H1 (cell line): ENCODE data around the gene TBC1D2B. TPM values are rescaled to one million over a fixed set of nuclear protein-coding genes. Genes with fewer than 3 reads are reported as not detected.

Experiments used
- BACH1 ChIP-seq: IDR thresholded peaks from 2 replicates; pipeline ENCODE4 v1.6.1; 2012; ENCODE audit warnings: low read length, improper control_type of control experiment
- CTBP2 ChIP-seq: IDR thresholded peaks from 2 replicates; pipeline ENCODE4 v1.7.0; 2011; ENCODE audit warnings: borderline replicate concordance, mild to moderate bottlenecking, moderate library complexity, mixed read lengths, low read length; ENCODE audit not compliant: insufficient read depth, insufficient read length
- RBBP5 ChIP-seq: IDR thresholded peaks from 2 replicates; pipeline ENCODE4 v1.7.1; 2012; ENCODE audit warnings: low read depth, mild to moderate bottlenecking, inconsistent platforms, low read length, moderate library complexity, borderline replicate concordance
- polyA plus RNA-seq, 7 experiments: library from polyadenylated mRNA; depleted of rRNA in 3 of 7; stranded (reverse) in 5 of 7; unstranded in 2 of 7; fragments of >200 nt in 5 of 7; fragments of 200-250 nt in 2 of 7; gene quantifications; 1 replicate in 5 of 7; 2 replicates in 1 of 7; 4 replicates in 1 of 7; pipeline versions ENCODE4 v1.2.1 to v1.2.3, GENCODE V29; 2011 to 2013; ENCODE audit warnings: missing spikeins in 2 of 7, mixed read lengths in 2 of 7
- total RNA-seq: library from RNA; stranded (reverse); fragmentation: NEBNext Ultra II Directional; extraction: Animal tissue kit (Norgen Biotek cat#: 25700); gene quantifications from 2 replicates; pipeline ENCODE4 v1.2.1, GENCODE V29; 2021
- TF ChIP-seq, protein P1 (sequence below): fragments of 300-600 bp; sonication (generic); IDR thresholded peaks from 2 replicates; pipeline ENCODE4 v1.7.1; 2012; ENCODE audit warnings: low read length, moderate library complexity, mild to moderate bottlenecking, inconsistent platforms; ENCODE audit not compliant: insufficient replicate concordance
- TF ChIP-seq, protein P2 (sequence below): IDR thresholded peaks from 2 replicates; pipeline ENCODE4 v1.6.1; 2011; ENCODE audit warnings: low read length, improper control_type of control experiment

The TBC1D2B gene
- total and polyA plus RNA-seq, 2 of the 8 experiments (the other 6 are each of a cell fraction or from before 2014, with no cell fraction given) = 11.9 to 19.5 TPM

DNA sequence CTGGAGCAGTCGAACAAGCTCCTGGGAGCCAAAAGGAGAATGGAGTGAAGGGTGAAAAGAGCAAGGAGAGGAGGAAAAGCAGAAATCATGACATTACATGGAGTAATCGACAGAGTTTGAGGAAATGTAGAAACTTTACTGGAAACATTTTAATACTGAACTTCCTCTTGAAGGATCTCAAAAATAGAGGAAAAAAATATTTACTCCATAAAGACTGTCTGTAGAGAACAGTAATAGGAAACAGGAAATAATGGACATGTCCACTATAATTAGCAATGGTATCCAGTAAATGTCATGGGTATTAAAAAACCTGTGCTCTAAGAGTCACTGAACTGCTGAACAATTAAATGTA is 53.0 kb downstream of the TBC1D2B start (continued):
- TF ChIP-seq, protein P1, sequence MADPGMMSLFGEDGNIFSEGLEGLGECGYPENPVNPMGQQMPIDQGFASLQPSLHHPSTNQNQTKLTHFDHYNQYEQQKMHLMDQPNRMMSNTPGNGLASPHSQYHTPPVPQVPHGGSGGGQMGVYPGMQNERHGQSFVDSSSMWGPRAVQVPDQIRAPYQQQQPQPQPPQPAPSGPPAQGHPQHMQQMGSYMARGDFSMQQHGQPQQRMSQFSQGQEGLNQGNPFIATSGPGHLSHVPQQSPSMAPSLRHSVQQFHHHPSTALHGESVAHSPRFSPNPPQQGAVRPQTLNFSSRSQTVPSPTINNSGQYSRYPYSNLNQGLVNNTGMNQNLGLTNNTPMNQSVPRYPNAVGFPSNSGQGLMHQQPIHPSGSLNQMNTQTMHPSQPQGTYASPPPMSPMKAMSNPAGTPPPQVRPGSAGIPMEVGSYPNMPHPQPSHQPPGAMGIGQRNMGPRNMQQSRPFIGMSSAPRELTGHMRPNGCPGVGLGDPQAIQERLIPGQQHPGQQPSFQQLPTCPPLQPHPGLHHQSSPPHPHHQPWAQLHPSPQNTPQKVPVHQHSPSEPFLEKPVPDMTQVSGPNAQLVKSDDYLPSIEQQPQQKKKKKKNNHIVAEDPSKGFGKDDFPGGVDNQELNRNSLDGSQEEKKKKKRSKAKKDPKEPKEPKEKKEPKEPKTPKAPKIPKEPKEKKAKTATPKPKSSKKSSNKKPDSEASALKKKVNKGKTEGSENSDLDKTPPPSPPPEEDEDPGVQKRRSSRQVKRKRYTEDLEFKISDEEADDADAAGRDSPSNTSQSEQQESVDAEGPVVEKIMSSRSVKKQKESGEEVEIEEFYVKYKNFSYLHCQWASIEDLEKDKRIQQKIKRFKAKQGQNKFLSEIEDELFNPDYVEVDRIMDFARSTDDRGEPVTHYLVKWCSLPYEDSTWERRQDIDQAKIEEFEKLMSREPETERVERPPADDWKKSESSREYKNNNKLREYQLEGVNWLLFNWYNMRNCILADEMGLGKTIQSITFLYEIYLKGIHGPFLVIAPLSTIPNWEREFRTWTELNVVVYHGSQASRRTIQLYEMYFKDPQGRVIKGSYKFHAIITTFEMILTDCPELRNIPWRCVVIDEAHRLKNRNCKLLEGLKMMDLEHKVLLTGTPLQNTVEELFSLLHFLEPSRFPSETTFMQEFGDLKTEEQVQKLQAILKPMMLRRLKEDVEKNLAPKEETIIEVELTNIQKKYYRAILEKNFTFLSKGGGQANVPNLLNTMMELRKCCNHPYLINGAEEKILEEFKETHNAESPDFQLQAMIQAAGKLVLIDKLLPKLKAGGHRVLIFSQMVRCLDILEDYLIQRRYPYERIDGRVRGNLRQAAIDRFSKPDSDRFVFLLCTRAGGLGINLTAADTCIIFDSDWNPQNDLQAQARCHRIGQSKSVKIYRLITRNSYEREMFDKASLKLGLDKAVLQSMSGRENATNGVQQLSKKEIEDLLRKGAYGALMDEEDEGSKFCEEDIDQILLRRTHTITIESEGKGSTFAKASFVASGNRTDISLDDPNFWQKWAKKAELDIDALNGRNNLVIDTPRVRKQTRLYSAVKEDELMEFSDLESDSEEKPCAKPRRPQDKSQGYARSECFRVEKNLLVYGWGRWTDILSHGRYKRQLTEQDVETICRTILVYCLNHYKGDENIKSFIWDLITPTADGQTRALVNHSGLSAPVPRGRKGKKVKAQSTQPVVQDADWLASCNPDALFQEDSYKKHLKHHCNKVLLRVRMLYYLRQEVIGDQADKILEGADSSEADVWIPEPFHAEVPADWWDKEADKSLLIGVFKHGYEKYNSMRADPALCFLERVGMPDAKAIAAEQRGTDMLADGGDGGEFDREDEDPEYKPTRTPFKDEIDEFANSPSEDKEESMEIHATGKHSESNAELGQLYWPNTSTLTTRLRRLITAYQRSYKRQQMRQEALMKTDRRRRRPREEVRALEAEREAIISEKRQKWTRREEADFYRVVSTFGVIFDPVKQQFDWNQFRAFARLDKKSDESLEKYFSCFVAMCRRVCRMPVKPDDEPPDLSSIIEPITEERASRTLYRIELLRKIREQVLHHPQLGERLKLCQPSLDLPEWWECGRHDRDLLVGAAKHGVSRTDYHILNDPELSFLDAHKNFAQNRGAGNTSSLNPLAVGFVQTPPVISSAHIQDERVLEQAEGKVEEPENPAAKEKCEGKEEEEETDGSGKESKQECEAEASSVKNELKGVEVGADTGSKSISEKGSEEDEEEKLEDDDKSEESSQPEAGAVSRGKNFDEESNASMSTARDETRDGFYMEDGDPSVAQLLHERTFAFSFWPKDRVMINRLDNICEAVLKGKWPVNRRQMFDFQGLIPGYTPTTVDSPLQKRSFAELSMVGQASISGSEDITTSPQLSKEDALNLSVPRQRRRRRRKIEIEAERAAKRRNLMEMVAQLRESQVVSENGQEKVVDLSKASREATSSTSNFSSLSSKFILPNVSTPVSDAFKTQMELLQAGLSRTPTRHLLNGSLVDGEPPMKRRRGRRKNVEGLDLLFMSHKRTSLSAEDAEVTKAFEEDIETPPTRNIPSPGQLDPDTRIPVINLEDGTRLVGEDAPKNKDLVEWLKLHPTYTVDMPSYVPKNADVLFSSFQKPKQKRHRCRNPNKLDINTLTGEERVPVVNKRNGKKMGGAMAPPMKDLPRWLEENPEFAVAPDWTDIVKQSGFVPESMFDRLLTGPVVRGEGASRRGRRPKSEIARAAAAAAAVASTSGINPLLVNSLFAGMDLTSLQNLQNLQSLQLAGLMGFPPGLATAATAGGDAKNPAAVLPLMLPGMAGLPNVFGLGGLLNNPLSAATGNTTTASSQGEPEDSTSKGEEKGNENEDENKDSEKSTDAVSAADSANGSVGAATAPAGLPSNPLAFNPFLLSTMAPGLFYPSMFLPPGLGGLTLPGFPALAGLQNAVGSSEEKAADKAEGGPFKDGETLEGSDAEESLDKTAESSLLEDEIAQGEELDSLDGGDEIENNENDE = no peak
- TF ChIP-seq CTBP2 (no peak), BACH1 (no peak), RBBP5 (no peak)
- TF ChIP-seq, protein P2, sequence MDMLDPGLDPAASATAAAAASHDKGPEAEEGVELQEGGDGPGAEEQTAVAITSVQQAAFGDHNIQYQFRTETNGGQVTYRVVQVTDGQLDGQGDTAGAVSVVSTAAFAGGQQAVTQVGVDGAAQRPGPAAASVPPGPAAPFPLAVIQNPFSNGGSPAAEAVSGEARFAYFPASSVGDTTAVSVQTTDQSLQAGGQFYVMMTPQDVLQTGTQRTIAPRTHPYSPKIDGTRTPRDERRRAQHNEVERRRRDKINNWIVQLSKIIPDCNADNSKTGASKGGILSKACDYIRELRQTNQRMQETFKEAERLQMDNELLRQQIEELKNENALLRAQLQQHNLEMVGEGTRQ = no peak
